Islet of Langerhans (tissue), 1 donor: Measurements from ENCODE around the gene HILPDA.
"Not testable (repeated sequence)": the region's sequence is repeated elsewhere in the genome, so short reads cannot be mapped to it uniquely, and the experiment has no call there.

ENCODE experiments used
- FAIRE-seq: peaks from one replicate; lab custom pipeline; 2011; peaks lifted over from hg19 to GRCh38; lab: Jason Lieb, UNC

Gene HILPDA

DNA sequence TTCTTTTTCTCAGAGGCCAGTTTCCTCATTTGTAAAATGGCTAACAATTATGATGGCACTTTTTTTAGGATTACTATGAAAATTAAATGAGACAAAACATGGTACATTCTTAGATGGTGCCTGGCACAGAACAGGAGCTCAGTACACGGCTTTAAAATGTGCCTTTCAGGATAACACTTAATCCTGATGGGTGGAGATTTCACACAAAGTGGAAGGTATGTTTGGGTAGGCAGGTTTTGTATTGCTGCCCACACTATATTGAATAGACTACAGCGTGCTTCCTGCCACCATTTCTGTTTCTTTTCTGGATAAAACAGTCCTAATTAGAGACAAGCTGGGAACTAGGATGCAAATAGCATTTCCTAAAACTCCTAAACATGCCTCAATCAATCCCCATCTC is 23.9 kb upstream of the HILPDA start:
- no peak for FAIRE-seq

DNA sequence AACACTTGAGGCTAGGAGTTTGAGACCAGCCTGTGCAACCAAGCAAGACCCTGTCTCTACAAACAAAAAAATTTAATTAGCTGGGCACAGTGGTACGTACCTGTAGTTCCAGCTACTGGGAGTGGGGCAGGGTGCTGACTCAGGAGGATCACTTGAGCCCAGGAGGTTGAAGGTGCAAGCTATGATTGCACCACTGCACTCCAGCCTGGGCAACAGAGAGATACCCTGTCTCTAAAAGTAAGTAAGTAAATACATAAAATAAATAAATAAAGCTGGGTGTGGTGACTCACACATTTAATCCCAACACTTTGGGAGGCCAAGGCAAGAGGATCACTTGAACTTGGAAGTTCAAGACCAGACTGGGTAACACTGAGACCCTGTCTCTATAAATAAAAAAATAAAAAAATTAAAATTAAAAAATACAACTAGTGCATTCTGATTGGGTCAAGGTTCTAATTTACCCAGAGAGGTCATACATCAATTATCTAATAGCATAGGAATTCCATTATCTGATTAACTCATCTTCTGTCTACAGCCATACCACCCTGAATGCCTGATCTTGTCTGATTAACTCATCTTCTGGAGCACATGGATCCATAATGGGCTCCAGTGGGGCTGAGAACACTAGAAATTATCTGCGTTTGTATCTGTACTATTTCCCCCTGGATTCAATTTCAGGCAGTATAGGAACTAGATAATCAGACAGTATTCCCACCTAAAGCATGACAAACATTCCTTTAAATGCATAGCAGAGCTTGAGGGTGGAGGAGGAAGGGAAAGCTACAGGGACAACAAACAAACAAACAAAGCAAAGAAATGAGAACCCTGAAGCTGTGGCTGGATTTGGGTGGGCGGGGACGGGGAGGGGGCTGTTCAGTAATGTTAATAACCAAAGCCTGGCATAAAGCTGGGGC is 21.0 kb upstream of the HILPDA start:
- FAIRE-seq, result no peak

DNA sequence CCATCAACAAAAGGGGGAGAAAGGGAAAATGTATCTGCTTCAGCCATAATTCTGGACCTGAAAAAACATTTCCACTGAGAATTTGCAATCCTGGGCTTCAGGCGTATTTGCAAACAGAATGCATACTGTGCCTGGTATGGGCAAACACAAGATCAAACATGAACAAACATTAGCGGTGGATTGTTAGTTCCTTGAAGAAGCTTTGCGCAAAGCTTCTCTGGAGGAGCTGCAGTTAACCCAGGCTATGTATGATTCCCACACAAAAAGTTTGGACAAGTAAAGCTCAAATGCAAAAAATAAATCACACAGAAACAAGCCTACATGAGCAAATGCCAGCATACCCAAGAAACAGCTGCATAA is 20.4 kb upstream of the HILPDA start:
- no peak for FAIRE-seq

DNA sequence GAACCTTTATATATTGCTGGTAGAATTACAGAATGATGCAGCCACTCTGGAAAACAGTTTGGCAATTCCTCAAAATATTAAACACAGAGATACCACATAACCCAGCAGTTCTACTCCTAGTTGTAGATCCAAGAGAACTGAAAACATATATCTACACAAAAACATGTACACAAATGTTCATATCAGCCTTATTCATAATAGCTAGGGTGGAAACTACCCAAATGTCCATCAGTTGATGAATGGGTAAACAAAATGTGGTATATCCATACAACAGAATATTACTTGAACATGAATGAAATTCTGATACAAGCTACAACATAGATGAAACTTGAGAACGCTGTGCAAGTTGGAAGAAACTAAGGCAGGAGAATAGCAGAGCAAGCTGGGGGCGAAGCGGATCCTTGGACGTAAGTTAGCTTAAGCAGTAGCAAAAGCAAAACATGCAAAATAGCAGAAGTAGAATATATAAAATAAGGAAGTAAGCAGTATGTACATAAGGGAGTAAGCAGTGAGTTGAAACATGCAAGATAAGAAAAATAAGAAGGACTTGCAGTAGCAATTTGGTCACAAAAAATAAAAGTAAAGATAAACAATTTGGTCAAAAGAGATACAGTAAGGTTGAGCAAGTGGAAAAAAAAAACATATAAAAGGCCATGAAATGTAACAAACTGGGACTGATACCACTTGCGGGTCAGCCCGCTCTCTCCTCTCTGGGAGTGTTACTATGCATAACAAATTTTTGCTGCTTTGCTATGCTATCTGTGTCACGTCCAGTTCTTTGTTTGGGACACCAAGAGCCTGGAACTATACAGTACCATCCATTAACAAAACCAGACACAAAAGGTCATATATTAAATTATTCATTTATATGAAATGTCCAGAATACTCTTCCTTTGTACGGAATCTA is 18.0 kb upstream of the HILPDA start:
- FAIRE-seq, result no peak

DNA sequence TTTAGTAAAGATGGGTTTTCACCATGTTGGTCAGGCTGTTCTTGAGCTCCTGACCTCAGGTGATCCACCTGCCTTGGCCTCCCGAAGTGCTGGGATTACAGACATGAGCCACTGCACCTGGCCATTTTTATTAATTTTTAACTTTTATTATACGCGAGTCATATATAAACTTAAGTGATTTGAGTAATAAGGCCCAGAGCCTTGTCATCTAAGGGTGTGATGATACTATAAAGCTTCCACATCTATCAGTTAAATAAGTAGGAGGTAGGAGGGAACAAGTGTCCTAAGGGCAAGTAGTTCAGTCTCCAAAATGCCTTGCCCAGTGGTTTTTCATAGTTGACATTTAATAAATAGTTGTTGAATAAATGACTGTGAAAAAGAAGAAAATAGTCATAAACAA is 13.3 kb upstream of the HILPDA start:
- no peak for FAIRE-seq

DNA sequence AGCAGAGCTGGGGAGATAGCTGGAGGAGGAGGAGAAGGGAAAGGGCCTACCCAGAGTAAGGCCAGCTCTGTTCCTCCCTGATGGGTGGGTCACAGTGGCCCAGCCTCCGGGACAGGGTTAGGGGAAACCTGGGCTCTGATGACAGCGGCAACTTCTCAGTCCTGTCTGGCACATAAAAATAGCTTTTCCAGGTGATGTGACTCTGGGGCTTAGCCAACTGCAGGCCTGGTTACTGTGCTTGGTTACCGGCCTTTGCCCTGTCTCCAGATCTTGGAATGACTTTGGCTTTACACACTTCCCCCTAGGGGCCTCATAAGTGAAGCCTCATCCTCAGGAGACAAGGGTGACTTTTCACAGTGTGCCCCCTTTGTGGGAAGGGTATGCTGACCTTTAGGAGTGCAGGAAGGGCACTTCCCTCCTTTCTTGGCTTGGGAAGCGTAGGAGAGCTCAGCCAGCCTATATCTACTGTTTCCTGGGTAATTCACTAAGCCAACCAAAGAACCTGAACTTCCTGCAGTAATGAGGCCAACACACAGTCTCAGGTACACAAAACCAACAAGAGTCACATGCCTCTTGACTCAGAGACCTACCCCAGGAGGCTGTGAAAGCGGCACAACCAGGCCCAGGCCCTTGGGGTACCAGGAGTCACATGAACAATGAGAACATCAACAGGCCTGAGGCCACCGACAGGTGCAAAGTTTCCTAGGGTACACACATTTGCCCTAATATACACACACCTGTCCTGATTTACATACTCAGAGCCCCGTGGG is 11.7 kb upstream of the HILPDA start:
- no peak for FAIRE-seq

DNA sequence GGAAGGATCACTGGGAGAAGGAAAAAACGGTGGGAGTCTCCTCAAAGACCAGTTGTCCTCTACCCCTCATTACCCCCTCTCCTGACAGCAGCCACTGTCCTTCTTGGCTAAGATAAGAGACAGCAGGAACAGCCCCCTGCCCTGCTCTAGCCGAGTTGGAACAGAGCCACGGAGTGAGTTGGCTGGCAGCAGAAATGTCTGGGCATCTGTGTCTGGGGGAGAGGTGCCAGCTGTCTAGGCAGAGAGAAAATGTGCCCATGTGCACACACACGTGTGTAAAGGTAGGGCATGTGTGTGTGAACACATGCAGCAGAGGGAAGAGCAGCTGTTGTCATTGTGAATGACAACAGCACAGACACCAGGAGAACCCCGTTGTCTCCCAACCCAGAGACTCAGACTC is 9.4 kb upstream of the HILPDA start:
- FAIRE-seq, result no peak

DNA sequence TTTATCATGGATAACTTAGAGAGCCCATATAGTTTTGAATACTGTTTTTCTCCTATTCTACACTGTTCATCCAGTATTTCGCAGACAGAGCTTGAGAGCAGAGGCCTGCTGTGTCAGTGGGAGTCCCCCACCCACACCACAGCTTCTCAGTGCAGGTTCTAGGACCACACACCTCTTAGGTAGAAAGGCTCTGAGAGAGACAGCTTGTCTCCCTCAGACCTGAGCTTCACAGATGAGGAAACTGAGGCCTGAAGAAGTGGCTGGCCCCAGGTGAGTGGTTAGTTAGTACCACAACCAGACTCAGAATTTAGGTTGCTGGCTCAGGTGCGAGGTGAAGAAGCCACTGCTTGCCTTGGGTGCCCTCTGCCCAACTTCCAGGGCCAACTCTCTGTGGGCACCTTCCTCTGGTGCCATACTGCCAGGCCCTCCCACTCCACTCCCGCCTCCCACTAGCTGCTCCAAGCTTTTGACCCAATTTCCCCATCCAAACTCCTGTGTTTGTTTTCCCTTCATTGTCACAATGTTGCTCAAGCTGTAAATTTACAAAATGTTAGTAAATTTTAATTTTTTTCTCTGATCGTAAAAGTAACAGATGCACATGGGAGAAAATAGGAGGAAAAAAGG is 7.6 kb upstream of the HILPDA start:
- no peak for FAIRE-seq

DNA sequence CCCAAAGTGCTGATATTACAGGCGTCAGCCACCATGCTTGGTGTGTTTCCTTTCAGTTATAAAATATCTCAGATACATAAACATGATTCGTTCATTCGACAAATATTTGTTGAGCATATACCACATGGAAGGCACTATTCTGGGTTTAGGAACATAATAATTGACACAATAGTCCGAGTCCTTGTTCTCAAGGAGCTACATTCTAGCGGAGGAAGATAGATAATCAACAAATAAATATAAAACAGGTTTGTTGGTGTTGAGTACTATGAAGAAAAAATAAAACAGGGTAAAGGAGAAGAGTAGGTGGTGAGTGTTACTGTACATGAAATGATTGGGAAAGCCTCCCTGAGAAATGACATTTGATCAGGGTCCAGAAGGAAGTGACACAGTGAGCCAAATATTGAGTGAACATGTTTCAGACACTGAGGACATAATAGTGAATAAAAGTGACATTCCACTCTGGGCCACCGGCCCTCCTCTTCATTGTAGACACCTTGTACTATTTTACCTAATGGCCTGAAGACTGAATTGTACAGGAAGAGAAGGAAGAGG is 6.9 kb upstream of the HILPDA start:
- no peak for FAIRE-seq

DNA sequence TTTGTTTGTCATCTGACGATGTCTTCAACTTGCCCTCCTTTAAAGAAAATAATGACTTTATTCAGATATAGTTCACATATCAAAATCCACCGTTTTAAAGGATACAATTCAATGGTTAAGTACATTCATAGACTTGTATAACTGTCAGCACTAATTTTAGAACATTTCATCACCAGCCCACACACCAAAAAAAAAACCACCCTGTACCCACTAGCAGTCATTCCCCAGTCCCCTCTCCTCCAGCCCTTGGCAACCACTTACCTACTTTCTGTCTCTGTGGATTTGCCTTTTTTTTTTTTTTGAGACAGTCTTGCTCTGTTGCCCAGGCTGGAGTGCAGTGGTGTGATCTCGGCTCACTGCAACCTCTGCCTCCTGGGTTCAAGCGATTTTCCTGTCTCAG is 5.3 kb upstream of the HILPDA start:
- no peak for FAIRE-seq

DNA sequence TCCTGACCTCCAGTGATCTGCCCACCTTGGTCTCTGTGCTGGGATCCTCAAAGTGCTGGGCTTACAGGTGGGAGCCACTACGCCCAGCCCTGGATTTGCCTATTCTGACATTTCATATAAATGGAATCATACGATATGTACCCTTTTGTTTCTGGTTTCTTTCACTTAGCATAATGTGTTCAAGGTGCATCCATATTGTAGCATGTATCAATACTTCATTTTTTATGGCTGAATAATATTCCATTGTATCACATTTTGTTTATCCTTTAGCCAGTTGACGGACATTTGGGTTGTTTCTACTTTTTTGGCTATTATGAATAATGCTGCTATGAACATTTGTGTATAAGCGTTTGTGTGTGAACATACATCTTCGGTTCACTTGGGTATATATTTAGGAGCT is 4.8 kb upstream of the HILPDA start:
- no peak for FAIRE-seq

DNA sequence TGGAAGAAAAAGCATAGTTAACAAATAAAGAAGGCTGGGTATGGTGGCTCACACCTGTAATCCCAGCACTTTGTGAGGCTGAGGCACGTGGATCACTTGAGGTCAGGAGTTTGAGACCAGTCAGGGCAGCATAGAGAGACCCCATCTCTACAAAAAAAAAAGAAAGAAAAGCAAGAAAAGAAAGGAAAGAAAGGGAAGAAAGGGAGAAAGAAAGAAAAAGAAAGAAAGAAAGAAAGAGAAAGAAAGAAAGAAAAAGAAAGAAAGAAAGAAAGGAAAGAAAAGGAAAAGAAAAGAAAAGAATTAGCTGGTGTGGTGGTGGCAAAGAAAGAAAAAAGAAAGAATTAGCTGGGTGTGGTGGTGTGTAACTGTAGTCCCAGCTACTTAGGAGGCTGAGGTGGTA is 3.1 kb upstream of the HILPDA start:
- no peak for FAIRE-seq

DNA sequence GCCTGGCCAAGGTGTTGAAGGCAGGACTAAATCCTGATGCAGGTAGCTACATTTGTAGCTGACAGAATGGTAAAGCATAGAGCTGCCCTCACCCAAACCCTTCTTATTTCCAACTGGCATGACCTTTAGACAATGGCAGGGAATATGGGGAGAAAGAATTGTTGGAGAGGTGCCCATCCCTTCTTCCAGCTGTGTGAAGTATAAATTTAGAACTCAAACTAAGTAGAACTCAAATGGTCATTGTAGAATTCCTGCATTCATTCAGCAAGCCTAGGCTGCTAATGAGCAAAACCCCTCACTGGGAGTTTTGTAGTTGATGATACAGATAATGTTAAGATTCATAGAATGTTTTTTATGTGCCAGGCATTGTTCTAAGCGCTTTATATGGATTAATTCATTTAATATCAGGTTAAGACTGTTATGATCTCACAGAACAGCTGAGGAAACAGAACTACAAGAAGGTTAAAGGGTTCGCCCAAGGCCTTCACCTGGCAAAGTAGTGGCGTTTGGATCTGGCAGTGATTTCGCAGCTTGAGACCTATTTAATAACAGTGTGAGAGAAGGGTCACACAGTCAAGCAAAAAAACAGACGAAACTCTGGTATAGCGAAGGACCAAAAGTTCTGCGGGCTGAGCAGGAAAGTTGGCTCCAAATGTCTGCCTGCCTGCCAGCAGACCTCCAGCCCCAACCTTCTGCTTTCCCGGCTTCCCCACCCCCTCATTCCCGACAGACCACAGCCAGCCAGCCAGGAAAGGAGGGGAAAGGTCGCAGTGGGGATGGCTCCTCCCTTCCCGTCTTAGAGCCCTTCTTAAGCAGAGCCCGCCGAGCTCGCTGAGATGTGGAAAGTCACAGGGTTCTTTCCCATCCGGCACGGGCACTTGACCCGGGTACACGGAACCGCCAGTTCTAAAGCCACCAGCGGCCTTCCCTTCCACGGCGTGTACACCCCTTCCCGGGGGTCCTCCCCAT is 1.6 kb upstream of the HILPDA start:
- no peak for FAIRE-seq

DNA sequence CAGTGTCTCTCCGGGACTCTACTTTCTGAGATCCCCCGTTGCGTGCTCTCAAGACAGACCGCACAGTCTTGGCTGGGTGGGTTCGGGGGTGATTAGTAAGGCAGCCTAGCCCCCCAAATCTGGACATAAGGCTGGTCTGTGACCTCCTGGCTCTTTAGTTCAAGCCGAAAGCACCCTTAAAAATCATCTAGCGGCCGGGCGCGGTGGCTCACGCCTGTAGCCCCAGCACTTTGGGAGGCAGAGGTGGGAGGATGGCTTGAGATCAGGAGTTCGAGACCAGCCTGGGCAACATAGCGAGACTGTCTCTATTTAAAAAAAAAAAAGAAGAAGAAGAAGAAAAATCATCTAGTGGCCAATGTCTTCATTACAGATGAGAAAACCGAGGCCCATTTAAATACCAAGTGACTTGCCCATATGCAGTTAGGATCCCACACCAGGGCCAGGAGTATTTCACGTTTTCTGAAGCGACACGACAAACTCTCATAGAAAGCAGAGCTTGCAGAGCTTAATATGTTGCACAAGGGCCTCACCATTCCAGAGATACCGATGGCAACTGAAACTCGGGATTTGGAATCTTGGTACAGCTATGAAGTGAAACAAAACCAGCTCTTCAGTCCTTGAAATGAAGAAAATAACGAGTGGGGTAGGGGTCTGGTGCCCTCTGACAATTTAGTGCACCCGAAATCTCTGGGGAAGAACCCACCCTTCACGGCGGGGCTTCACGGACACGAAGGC is 703 bp upstream of the HILPDA start:
- no peak for FAIRE-seq

DNA sequence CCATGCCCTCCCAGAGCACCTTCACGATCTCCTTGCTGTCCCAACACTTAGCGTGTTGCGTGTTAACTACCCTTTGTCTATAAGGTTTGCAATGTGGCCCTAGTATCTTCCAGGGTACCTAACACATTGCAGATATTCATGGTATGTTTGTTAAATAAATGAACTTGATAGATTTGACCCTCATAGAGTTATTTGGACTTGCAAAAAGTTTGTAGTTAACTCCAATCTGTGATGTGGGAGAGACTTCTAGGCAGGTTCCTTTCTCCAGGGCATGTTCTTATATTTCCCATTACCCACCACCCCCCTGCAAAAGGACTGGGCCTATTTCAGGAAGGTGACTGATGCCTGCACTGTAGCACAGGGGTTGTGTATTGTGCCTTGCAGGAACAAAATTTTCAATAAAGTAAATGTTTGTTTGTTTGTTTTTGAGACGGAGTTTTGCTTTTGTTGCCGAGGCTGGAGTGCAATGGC is 612 bp downstream of the HILPDA start:
- FAIRE-seq, result no peak

DNA sequence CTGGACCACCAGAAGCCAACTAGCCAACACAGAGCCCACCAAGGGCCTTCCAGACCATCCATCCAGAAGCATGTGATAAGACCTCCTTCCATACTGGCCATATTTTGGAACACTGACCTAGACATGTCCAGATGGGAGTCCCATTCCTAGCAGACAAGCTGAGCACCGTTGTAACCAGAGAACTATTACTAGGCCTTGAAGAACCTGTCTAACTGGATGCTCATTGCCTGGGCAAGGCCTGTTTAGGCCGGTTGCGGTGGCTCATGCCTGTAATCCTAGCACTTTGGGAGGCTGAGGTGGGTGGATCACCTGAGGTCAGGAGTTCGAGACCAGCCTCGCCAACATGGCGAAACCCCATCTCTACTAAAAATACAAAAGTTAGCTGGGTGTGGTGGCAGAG is 1.7 kb downstream of the HILPDA start:
- not testable (repeated sequence) for FAIRE-seq

DNA sequence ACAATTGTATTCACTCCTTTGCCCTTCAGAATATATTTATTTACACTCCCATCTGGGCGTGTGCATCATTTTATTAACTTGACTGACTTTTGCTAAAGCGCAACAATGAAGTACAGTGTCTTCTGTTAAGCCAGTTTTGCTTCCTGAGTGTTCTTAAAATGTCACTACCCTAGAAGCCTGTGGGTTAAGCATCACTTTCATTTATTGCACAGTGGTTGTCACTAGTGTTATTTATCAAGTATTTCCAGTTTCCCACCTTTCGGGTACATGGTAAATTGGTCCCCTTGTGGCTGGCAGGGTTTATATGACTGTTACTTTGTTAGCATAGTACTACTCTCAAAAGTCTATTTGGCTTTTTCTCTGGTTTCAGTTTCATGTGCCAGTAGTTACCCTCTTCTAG is 3.3 kb downstream of the HILPDA start:
- FAIRE-seq, result no peak

DNA sequence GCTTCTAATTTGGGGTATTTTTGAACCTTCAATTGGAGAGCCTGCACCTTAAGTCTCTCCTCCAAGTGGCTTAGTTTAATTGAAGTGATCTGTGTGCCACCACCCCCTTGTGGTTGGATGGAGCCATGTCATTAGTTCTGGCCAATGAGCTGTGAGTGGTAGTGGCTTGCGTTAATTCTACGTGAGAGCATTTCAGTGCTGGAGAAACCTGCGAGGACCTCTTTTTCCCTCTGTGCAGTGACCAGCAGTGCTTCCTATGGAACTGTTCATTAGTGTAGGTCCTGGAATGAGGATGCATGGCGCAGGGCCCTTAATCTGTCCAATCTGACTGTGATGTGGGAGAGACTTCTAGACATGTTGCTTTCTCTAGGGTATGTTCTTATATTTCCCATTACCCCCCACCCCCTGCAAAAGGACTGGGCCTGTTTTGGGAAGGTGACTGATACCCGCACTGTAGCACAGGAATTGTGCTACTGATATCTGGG is 3.8 kb downstream of the HILPDA start:
- FAIRE-seq, result no peak

DNA sequence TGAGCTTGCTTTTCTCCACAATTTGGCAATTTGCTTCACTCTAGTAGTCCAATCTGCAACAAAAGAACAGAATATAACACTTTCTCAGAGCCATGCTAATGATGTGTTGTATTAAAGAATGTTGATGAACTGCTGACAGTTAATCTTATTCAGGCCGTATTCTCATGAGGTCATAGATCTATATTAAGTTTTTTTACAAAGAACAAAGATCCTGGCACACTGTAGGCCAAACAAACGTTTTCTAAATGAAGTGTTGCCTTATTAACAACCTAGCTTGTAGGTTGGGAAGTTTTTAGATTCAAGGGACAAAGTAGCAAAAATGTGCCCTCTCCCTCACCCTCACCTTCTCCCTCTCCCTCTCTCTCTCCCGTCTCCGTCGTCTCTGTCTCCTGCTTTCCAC is 6.8 kb downstream of the HILPDA start:
- no peak for FAIRE-seq

DNA sequence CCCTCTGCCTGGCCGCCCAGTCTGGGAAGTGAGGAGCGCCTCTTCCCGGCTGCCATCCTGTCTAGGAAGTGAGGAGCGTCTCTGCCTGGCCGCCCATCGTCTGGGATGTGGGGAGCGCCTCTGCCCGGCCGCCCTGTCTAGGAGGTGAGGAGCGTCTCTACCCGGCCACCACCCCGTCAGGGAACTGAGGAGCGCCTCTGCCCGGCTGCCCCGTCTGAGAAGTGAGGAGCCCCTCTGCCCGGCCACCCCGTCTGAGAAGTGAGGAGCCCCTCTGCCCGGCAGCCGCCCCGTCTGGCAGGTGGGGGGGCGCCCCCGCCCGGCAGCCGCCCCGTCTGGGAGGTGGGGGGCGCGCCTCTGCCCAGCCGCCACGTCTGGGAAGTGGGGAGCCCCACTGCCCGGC is 7.7 kb downstream of the HILPDA start:
- not testable (repeated sequence) for FAIRE-seq
